HepG2 (cell line): Measurements from ENCODE around the gene NEURL1. TPM values are rescaled to one million over a fixed set of nuclear protein-coding genes. Genes with fewer than 3 reads are reported as not detected.
A peak's percentile ranks its signal among the peaks of the same experiment; 100 is the strongest.

Source experiments
- AFF4 ChIP-seq: sonication (generic); formaldehyde crosslinking; IDR thresholded peaks from 2 replicates; pipeline ENCODE4 v1.4.0; 2020; ENCODE audit warnings: missing genetic modification reagents
- AGO1 ChIP-seq: fragments of 200-400 bp; formaldehyde crosslinking; IDR thresholded peaks from 2 replicates; pipeline ENCODE4 v1.6.1; 2017; ENCODE audit warnings: mild to moderate bottlenecking, low read depth, low read length, moderate library complexity; ENCODE audit not compliant: poor library complexity, severe bottlenecking
- CREM ChIP-seq, 2 experiments: sonication (generic) in 1 of 2; formaldehyde crosslinking in 1 of 2; IDR thresholded peaks; 2 replicates each; pipeline versions ENCODE4 v1.4.0 to v1.6.1; 2016 to 2020; ENCODE audit warnings: antibody characterized with exemption in 1 of 2, mild to moderate bottlenecking in 1 of 2, missing genetic modification reagents in 1 of 2
- IRF2 ChIP-seq: IDR thresholded peaks from 2 replicates; pipeline ENCODE4 v1.6.1; 2018; ENCODE audit warnings: missing genetic modification reagents, missing compliant biosample characterization
- MTA3 ChIP-seq: sonication (generic); formaldehyde crosslinking; IDR thresholded peaks from 2 replicates; pipeline ENCODE4 v1.4.0; 2020; ENCODE audit warnings: missing genetic modification reagents
- NBN ChIP-seq: fragments of 450-650 bp; conservative IDR thresholded peaks from 2 replicates; pipeline ENCODE4 v1.6.1; 2017
- PBX3 ChIP-seq: sonication (generic); formaldehyde crosslinking; IDR thresholded peaks from 2 replicates; pipeline ENCODE4 v1.8.1; 2023; ENCODE audit warnings: missing genetic modification reagents, inconsistent platforms, borderline replicate concordance
- PHB2 ChIP-seq: fragments of 450-650 bp; IDR thresholded peaks from 2 replicates; pipeline ENCODE4 v1.6.1; 2018; ENCODE audit not compliant: partially characterized antibody
- SAP130 ChIP-seq: IDR thresholded peaks from 2 replicates; pipeline ENCODE4 v1.6.1; 2016; ENCODE audit warnings: low read depth
- SIX1 ChIP-seq: sonication (generic); formaldehyde crosslinking; IDR thresholded peaks from 2 replicates; pipeline ENCODE4 v1.4.0; 2020; ENCODE audit warnings: missing genetic modification reagents, borderline replicate concordance
- STAG1 ChIP-seq: sonication (generic); formaldehyde crosslinking; IDR thresholded peaks from 2 replicates; pipeline ENCODE4 v1.4.0; 2020; ENCODE audit warnings: missing genetic modification reagents
- TP53 ChIP-seq: sonication (generic); formaldehyde crosslinking; conservative IDR thresholded peaks from 2 replicates; pipeline ENCODE4 v1.4.0; 2020; ENCODE audit warnings: missing genetic modification reagents
- ZNF780A ChIP-seq: sonication (generic); formaldehyde crosslinking; IDR thresholded peaks from 2 replicates; pipeline ENCODE4 v1.8.0; 2022; ENCODE audit warnings: mild to moderate bottlenecking, missing genetic modification reagents, moderate library complexity
- ZNF816 ChIP-seq: sonication (generic); formaldehyde crosslinking; IDR thresholded peaks from 2 replicates; pipeline ENCODE4 v1.8.0; 2022; ENCODE audit warnings: missing genetic modification reagents, mild to moderate bottlenecking, borderline replicate concordance
- polyA plus RNA-seq, 8 experiments: library from polyadenylated mRNA; depleted of rRNA in 3 of 8; stranded (reverse) in 7 of 8; unstranded in 1 of 8; fragments of >200 nt; fragmentation: Illumina TruSeq in 4 of 8; extraction: Trizol in 4 of 8; gene quantifications; 2 replicates each; pipeline versions ENCODE4 v1.2.1 to v1.2.3, GENCODE V29; 2011 to 2016; ENCODE audit warnings: low read depth in 4 of 8, missing spikeins in 1 of 8, mixed read lengths in 1 of 8; ENCODE audit not compliant: insufficient read depth in 1 of 8
- total RNA-seq, 5 experiments: library from RNA; depleted of rRNA; stranded (reverse); fragments of >200 nt; fragmentation: Illumina TruSeq; extraction: Trizol; gene quantifications; 2 replicates each; pipeline ENCODE4 v1.2.3, GENCODE V29; 2016; ENCODE audit warnings: low read depth in 1 of 5
- TF ChIP-seq, protein P1 (sequence below): sonication (generic); formaldehyde crosslinking; IDR thresholded peaks from 2 replicates; pipeline ENCODE4 v1.5.1; 2020; ENCODE audit warnings: missing genetic modification reagents, mild to moderate bottlenecking, borderline replicate concordance
- TF ChIP-seq, protein P2 (sequence below): sonication (generic); formaldehyde crosslinking; IDR thresholded peaks from 2 replicates; pipeline ENCODE4 v1.9.0; 2021; ENCODE audit warnings: missing genetic modification reagents, borderline replicate concordance
- TF ChIP-seq, protein P3 (sequence below): sonication (generic); formaldehyde crosslinking; IDR thresholded peaks from 2 replicates; pipeline ENCODE4 v1.4.0; 2020; ENCODE audit warnings: missing genetic modification reagents, borderline replicate concordance

NEURL1 gene
- total and polyA plus RNA-seq, 2 of the 13 experiments (the other 11 are each of a cell fraction or from before 2014, with no cell fraction given), result not detected

GRCh38 chr10:103578782-103579382 lies 85.4 kb downstream of the NEURL1 start (continued):
- TF ChIP-seq, protein P1, sequence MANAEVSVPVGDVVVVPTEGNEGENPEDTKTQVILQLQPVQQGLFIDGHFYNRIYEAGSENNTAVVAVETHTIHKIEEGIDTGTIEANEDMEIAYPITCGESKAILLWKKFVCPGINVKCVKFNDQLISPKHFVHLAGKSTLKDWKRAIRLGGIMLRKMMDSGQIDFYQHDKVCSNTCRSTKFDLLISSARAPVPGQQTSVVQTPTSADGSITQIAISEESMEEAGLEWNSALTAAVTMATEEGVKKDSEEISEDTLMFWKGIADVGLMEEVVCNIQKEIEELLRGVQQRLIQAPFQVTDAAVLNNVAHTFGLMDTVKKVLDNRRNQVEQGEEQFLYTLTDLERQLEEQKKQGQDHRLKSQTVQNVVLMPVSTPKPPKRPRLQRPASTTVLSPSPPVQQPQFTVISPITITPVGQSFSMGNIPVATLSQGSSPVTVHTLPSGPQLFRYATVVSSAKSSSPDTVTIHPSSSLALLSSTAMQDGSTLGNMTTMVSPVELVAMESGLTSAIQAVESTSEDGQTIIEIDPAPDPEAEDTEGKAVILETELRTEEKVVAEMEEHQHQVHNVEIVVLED (CRISPR knock-in tag), result no peak
- TF ChIP-seq SIX1 (CRISPR knock-in tag), result no peak
- TF ChIP-seq TP53 (CRISPR knock-in tag), result no peak
- TF ChIP-seq, protein P2, sequence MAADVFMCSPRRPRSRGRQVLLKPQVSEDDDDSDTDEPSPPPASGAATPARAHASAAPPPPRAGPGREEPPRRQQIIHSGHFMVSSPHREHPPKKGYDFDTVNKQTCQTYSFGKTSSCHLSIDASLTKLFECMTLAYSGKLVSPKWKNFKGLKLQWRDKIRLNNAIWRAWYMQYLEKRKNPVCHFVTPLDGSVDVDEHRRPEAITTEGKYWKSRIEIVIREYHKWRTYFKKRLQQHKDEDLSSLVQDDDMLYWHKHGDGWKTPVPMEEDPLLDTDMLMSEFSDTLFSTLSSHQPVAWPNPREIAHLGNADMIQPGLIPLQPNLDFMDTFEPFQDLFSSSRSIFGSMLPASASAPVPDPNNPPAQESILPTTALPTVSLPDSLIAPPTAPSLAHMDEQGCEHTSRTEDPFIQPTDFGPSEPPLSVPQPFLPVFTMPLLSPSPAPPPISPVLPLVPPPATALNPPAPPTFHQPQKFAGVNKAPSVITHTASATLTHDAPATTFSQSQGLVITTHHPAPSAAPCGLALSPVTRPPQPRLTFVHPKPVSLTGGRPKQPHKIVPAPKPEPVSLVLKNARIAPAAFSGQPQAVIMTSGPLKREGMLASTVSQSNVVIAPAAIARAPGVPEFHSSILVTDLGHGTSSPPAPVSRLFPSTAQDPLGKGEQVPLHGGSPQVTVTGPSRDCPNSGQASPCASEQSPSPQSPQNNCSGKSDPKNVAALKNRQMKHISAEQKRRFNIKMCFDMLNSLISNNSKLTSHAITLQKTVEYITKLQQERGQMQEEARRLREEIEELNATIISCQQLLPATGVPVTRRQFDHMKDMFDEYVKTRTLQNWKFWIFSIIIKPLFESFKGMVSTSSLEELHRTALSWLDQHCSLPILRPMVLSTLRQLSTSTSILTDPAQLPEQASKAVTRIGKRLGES (CRISPR knock-in tag), result no peak
- TF ChIP-seq MTA3 (CRISPR knock-in tag), result no peak
- no peak for TF ChIP-seq PBX3
- TF ChIP-seq IRF2 (CRISPR knock-in tag), result peak; percentile 58; the same call in 1 of the 2 replicates
- TF ChIP-seq ZNF816, result no peak
- TF ChIP-seq ZNF780A (CRISPR knock-in tag), result no peak
- no peak for TF ChIP-seq PHB2
- TF ChIP-seq STAG1, result peak; percentile 6; the same call in 1 of the 2 replicates
- TF ChIP-seq SAP130 (CRISPR knock-in tag), result peak; percentile 87
- TF ChIP-seq CREM (IDR thresholded peaks at IDR 0.05), result 0 out of 2 replicates have a peak, but pooled peaks have one; percentile 24
- TF ChIP-seq CREM (CRISPR knock-in tag; IDR thresholded peaks at IDR 0.05), result no peak
- no peak for TF ChIP-seq NBN
- no peak for TF ChIP-seq AGO1
- no peak for TF ChIP-seq AFF4
- TF ChIP-seq, protein P3, sequence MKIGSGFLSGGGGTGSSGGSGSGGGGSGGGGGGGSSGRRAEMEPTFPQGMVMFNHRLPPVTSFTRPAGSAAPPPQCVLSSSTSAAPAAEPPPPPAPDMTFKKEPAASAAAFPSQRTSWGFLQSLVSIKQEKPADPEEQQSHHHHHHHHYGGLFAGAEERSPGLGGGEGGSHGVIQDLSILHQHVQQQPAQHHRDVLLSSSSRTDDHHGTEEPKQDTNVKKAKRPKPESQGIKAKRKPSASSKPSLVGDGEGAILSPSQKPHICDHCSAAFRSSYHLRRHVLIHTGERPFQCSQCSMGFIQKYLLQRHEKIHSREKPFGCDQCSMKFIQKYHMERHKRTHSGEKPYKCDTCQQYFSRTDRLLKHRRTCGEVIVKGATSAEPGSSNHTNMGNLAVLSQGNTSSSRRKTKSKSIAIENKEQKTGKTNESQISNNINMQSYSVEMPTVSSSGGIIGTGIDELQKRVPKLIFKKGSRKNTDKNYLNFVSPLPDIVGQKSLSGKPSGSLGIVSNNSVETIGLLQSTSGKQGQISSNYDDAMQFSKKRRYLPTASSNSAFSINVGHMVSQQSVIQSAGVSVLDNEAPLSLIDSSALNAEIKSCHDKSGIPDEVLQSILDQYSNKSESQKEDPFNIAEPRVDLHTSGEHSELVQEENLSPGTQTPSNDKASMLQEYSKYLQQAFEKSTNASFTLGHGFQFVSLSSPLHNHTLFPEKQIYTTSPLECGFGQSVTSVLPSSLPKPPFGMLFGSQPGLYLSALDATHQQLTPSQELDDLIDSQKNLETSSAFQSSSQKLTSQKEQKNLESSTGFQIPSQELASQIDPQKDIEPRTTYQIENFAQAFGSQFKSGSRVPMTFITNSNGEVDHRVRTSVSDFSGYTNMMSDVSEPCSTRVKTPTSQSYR (CRISPR knock-in tag), result no peak
